Loucy (cell line): Measurements from ENCODE around the gene EPHA5.

Source experiments
- H2AFZ ChIP-seq: fragments of 200-600 bp; sonication (generic); 2 replicates; pipeline ENCODE4 v1.6.0; 2016; ENCODE audit warnings: antibody characterized with exemption, mild to moderate bottlenecking, low read length, moderate library complexity
- H3F3A ChIP-seq: fragments of 200-600 bp; 2 replicates; pipeline ENCODE4 v1.6.0; 2016; ENCODE audit warnings: antibody characterized with exemption, low read depth, mild to moderate bottlenecking
- H3K27me3 ChIP-seq: fragments of 200-600 bp; sonication (generic); 2 replicates; pipeline ENCODE4 v1.6.1; 2014; ENCODE audit warnings: low read length, mild to moderate bottlenecking; ENCODE audit not compliant: insufficient read depth, poor library complexity, severe bottlenecking
- H3K36me3 ChIP-seq: fragments of 200-600 bp; sonication (generic); 2 replicates; pipeline ENCODE4 v1.6.1; 2016; ENCODE audit warnings: low read length; ENCODE audit not compliant: insufficient read depth
- H3K4me1 ChIP-seq: fragments of 200-600 bp; sonication (generic); 2 replicates; pipeline ENCODE4 v1.5.1; 2014; ENCODE audit warnings: low read length, mild to moderate bottlenecking; ENCODE audit not compliant: insufficient read depth, poor library complexity, severe bottlenecking
- H3K4me2 ChIP-seq: fragments of 200-600 bp; sonication (generic); 2 replicates; pipeline ENCODE4 v1.6.0; 2014; ENCODE audit warnings: antibody characterized with exemption, low read length, low read depth, mild to moderate bottlenecking; ENCODE audit not compliant: poor library complexity, severe bottlenecking
- H3K4me3 ChIP-seq: fragments of 200-600 bp; sonication (generic); 2 replicates; pipeline ENCODE4 v1.5.1; 2014; ENCODE audit warnings: low read length, mild to moderate bottlenecking, mixed read lengths; ENCODE audit not compliant: poor library complexity, severe bottlenecking
- H3K79me2 ChIP-seq: fragments of 200-600 bp; sonication (generic); 2 replicates; pipeline ENCODE4 v1.6.1; 2014; ENCODE audit warnings: low read length; ENCODE audit not compliant: insufficient read depth
- H3K9ac ChIP-seq: fragments of 200-600 bp; sonication (generic); 2 replicates; pipeline ENCODE4 v1.6.0; 2014; ENCODE audit warnings: mild to moderate bottlenecking, low read depth, low read length, moderate library complexity; ENCODE audit not compliant: poor library complexity, severe bottlenecking
- H3K9me2 ChIP-seq: fragments of 200-600 bp; sonication (generic); replicated peaks from 2 replicates; pipeline ENCODE4 v1.6.1; 2016; ENCODE audit warnings: low read depth, low read length, mixed read lengths
- H3K9me3 ChIP-seq: fragments of 200-600 bp; sonication (generic); 2 replicates; pipeline ENCODE4 v1.6.1; 2014; ENCODE audit warnings: mild to moderate bottlenecking, antibody characterized with exemption, low read length, low read depth; ENCODE audit not compliant: insufficient read depth
- H4K20me1 ChIP-seq: fragments of 200-600 bp; sonication (generic); 2 replicates; pipeline ENCODE4 v1.6.0; 2014; ENCODE audit warnings: antibody characterized with exemption, low read length, mild to moderate bottlenecking; ENCODE audit not compliant: insufficient read depth, poor library complexity, severe bottlenecking
- EZH2phosphoT487 ChIP-seq: fragments of 200-600 bp; IDR thresholded peaks from 2 replicates; pipeline ENCODE4 v1.6.1; 2018; ENCODE audit warnings: antibody characterized with exemption, mild to moderate bottlenecking, moderate library complexity, borderline replicate concordance
- TF ChIP-seq, protein P1 (sequence below): fragments of 200-600 bp; sonication (generic); conservative IDR thresholded peaks from 2 replicates; pipeline ENCODE4 v1.5.1; 2014; ENCODE audit warnings: mild to moderate bottlenecking, antibody characterized with exemption, low read length

EPHA5 gene

GRCh38 chr4:65453398-65453797 lies 216.9 kb downstream of the EPHA5 start:
- Histone ChIP-seq H4K20me1 (peaks cover 3% of the 10 kb centered on the region), H2AFZ (no peak overlapping the region), H3K4me1 (no peaks in the 10 kb centered on the region), H3K4me2 (no peak overlapping the region), H3F3A (no peaks in the 10 kb centered on the region), H3K36me3 (no peaks in the 10 kb centered on the region), H3K9me2 (no peaks in the 10 kb centered on the region), H3K9ac (no peak overlapping the region), H3K9me3 (no peaks in the 10 kb centered on the region), H3K79me2 (no peaks in the 10 kb centered on the region), H3K27me3 (no peaks in the 10 kb centered on the region), H3K4me3 (no peak overlapping the region)
- no peak for TF ChIP-seq EZH2phosphoT487
- TF ChIP-seq, protein P1, sequence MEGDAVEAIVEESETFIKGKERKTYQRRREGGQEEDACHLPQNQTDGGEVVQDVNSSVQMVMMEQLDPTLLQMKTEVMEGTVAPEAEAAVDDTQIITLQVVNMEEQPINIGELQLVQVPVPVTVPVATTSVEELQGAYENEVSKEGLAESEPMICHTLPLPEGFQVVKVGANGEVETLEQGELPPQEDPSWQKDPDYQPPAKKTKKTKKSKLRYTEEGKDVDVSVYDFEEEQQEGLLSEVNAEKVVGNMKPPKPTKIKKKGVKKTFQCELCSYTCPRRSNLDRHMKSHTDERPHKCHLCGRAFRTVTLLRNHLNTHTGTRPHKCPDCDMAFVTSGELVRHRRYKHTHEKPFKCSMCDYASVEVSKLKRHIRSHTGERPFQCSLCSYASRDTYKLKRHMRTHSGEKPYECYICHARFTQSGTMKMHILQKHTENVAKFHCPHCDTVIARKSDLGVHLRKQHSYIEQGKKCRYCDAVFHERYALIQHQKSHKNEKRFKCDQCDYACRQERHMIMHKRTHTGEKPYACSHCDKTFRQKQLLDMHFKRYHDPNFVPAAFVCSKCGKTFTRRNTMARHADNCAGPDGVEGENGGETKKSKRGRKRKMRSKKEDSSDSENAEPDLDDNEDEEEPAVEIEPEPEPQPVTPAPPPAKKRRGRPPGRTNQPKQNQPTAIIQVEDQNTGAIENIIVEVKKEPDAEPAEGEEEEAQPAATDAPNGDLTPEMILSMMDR = no peak

DNA sequence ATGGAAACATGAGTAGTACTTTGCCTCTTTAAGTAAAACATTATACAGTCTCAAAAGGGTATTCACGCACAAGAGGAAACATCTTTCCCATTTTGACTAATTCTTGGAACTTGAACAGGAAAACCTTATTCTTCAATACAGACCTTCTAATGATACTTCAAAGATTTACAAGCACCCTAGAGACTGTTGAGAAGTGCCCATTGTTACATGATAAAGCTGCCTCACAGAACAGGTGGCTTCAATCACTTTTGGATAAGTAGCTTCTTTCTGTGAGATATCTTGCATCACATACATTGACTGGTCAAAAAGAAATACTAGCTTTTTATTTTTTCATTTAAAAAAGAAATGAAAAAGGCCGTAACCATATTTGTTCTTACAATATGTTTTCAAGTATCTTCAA lies 219.4 kb downstream of the EPHA5 start:
- no peaks in the 10 kb centered on the region for H3K4me1 ChIP-seq
- no peak overlapping the region for H3K4me3 ChIP-seq
- TF ChIP-seq EZH2phosphoT487 = no peak
- TF ChIP-seq, protein P1 = no peak
- no peak overlapping the region for H2AFZ ChIP-seq
- H3K36me3 ChIP-seq = no peaks in the 10 kb centered on the region
- no peaks in the 10 kb centered on the region for H3K79me2 ChIP-seq
- H3K9me3 ChIP-seq = no peaks in the 10 kb centered on the region
- H3K4me2 ChIP-seq = no peak overlapping the region
- H3K9ac ChIP-seq = no peak overlapping the region
- peaks cover 3% of the 10 kb centered on the region for H4K20me1 ChIP-seq
- H3K9me2 ChIP-seq = no peaks in the 10 kb centered on the region
- no peaks in the 10 kb centered on the region for H3K27me3 ChIP-seq
- no peaks in the 10 kb centered on the region for H3F3A ChIP-seq

DNA sequence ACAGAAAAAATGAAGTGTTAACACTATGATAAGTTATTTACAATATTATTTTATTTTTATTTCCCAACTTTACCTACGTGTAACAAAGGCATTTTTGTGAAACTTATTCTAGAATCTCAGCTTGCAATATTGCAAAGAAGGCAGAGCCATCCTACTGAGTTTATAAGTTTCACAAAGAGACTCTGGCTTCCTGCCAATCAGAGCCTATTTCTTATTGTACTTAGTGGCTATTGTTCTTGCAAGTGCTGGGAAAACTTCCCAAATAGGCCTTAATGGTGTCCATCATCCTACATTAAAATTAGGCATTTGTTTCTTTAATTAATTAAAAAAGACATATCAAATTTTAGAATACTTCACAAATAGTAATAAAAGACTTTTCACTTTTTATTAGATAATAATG lies 233.2 kb downstream of the EPHA5 start:
- Histone ChIP-seq H3K4me2 (no peak overlapping the region), H3K4me3 (no peak overlapping the region), H2AFZ (no peak overlapping the region), H3K9me2 (no peaks in the 10 kb centered on the region), H3K36me3 (no peaks in the 10 kb centered on the region), H3F3A (no peaks in the 10 kb centered on the region), H4K20me1 (no peaks in the 10 kb centered on the region), H3K27me3 (no peaks in the 10 kb centered on the region), H3K9ac (no peak overlapping the region), H3K9me3 (no peaks in the 10 kb centered on the region), H3K4me1 (no peaks in the 10 kb centered on the region), H3K79me2 (no peaks in the 10 kb centered on the region)
- TF ChIP-seq EZH2phosphoT487 = no peak
- TF ChIP-seq, protein P1 = no peak
